GM18861 (cell line): ENCODE data around the gene CCDC24.
A peak's percentile ranks its signal among the peaks of the same experiment; 100 is the strongest.

Experiments
- ATAC-seq: cut with Tn5 transposase; IDR thresholded peaks from one replicate; pipeline ENCODE4 v1.9.1; 2021; ENCODE audit not compliant: unreplicated experiment

Gene CCDC24

GRCh38 chr1:43963006-43963405 lies 28.4 kb upstream of the CCDC24 start:
- ATAC-seq: no peak

GRCh38 chr1:43963890-43964289 lies 27.5 kb upstream of the CCDC24 start:
- ATAC-seq: no peak

- no peak for ATAC-seq
Measured at GRCh38 chr1:43965316-43965715, 26.1 kb upstream of the CCDC24 start.

- ATAC-seq: no peak
Measured at GRCh38 chr1:43968348-43968948, 23.0 kb upstream of the CCDC24 start.

GRCh38 chr1:43969416-43969745 lies 22.0 kb upstream of the CCDC24 start:
- no peak for ATAC-seq

GRCh38 chr1:43969746-43970466 lies 21.5 kb upstream of the CCDC24 start, which contains the start of gene DPH2:
Gene DPH2, plus strand, starts transcription at chr1:43970010. Its CDS starts 166 bp downstream, at chr1:43970176.
- ATAC-seq: peak; percentile 75

GRCh38 chr1:43970502-43970901 lies 20.9 kb upstream of the CCDC24 start:
- ATAC-seq: no peak

- ATAC-seq: no peak
Measured at GRCh38 chr1:43970911-43971310, 20.5 kb upstream of the CCDC24 start.

GRCh38 chr1:43971336-43971980 lies 19.9 kb upstream of the CCDC24 start:
- ATAC-seq: no peak

GRCh38 chr1:43973981-43974442 lies 17.4 kb upstream of the CCDC24 start:
- no peak for ATAC-seq

- peak; percentile 51 for ATAC-seq
Measured at GRCh38 chr1:43974443-43975248, 16.8 kb upstream of the CCDC24 start, which contains the start of gene ATP6V0B. Gene ATP6V0B, plus strand, starts transcription at chr1:43974960. Its CDS starts 81 bp downstream, at chr1:43975041.

GRCh38 chr1:43975249-43975961 lies 16.0 kb upstream of the CCDC24 start:
- no peak for ATAC-seq

- no peak for ATAC-seq
Measured at GRCh38 chr1:43976045-43976444, 15.4 kb upstream of the CCDC24 start.

GRCh38 chr1:43976890-43977289 lies 14.5 kb upstream of the CCDC24 start:
- ATAC-seq: no peak

- no peak for ATAC-seq
Measured at GRCh38 chr1:43977376-43978263, 13.8 kb upstream of the CCDC24 start.

- no peak for ATAC-seq
Measured at GRCh38 chr1:43978264-43978550, 13.2 kb upstream of the CCDC24 start.

GRCh38 chr1:43978551-43979260 lies 12.7 kb upstream of the CCDC24 start, which contains the start of gene B4GALT2:
Gene B4GALT2, plus strand, starts transcription at chr1:43979210. Its CDS starts 1,951 bp downstream, at chr1:43981161.
- ATAC-seq: no peak

- ATAC-seq: no peak
Measured at GRCh38 chr1:43979261-43979527, 12.2 kb upstream of the CCDC24 start.

GRCh38 chr1:43979528-43980254 lies 11.7 kb upstream of the CCDC24 start:
- ATAC-seq: no peak
